NT2/D1 (cell line): Measurements from ENCODE around the gene PDCD4.

Experiments used
- DNase-seq: peaks from one replicate; pipeline ENCODE4 v3.0.0-alpha.2; 2011; ENCODE audit warnings: low read depth, low spot score
- H3K27me3 ChIP-seq: 2 replicates; pipeline ENCODE4 v1.6.0; 2011; ENCODE audit warnings: mild to moderate bottlenecking; ENCODE audit not compliant: insufficient read length, insufficient read depth
- H3K36me3 ChIP-seq: 2 replicates; pipeline ENCODE4 v1.6.1; 2011; ENCODE audit warnings: mild to moderate bottlenecking, low read length, mixed read lengths; ENCODE audit not compliant: insufficient read depth, insufficient read length
- H3K4me1 ChIP-seq: 2 replicates; pipeline ENCODE4 v1.5.1; 2011; ENCODE audit not compliant: insufficient read depth, insufficient read length
- H3K4me3 ChIP-seq: 2 replicates; pipeline ENCODE4 v1.5.1; 2011; ENCODE audit warnings: low read depth; ENCODE audit not compliant: insufficient read length
- H3K9ac ChIP-seq: 2 replicates; pipeline ENCODE4 v1.6.0; 2011; ENCODE audit warnings: low read depth; ENCODE audit not compliant: insufficient read length
- H3K9me3 ChIP-seq: 2 replicates; pipeline ENCODE4 v1.5.1; 2011; ENCODE audit warnings: mild to moderate bottlenecking, low read length; ENCODE audit not compliant: insufficient read depth
- SUZ12 ChIP-seq: IDR thresholded peaks from 2 replicates; pipeline ENCODE4 v1.6.1; 2011; ENCODE audit not compliant: insufficient read length, insufficient read depth; ENCODE audit errors: extremely low read depth
- YY1 ChIP-seq: IDR thresholded peaks from 2 replicates; pipeline ENCODE4 v1.6.1; 2011; ENCODE audit not compliant: insufficient read length, insufficient read depth
- ZNF274 ChIP-seq: IDR thresholded peaks from 2 replicates; pipeline ENCODE4 v1.6.1; 2011; ENCODE audit warnings: mild to moderate bottlenecking, low read depth, low read length

The PDCD4 gene

GRCh38 chr10:110871298-110872084, at the start of gene PDCD4:
PDCD4 (plus strand) TSS chr10:110871928; CDS start chr10:110876028, 4,100 bp downstream.
- no peaks in the 10 kb centered on the region for H3K36me3 ChIP-seq
- H3K9me3 ChIP-seq: no peaks in the 10 kb centered on the region
- H3K4me1 ChIP-seq: no peaks in the 10 kb centered on the region
- H3K4me3 ChIP-seq: peak within 1 kb of the TSS; percentile 42
- H3K9ac ChIP-seq: peak within 1 kb of the TSS; percentile 71
- TF ChIP-seq SUZ12 (no peak), ZNF274 (no peak), YY1 (no peak)
- peak; percentile 97 for DNase-seq
- no peaks in the 10 kb centered on the region for H3K27me3 ChIP-seq

- TF ChIP-seq YY1: no peak
- Histone ChIP-seq H3K36me3 (no peaks in the 10 kb centered on the region), H3K4me1 (peaks cover 3% of the 10 kb centered on the region), H3K9me3 (no peaks in the 10 kb centered on the region), H3K4me3 (no peak overlapping the region), H3K27me3 (no peaks in the 10 kb centered on the region), H3K9ac (no peak overlapping the region)
- DNase-seq: no peak
Observed at GRCh38 chr10:110822035-110822711, 49.6 kb upstream of the PDCD4 start.

GRCh38 chr10:110822712-110823311, 48.9 kb upstream of the PDCD4 start:
- TF ChIP-seq YY1: no peak
- TF ChIP-seq ZNF274: no peak
- Histone ChIP-seq H3K4me1 (peaks cover 3% of the 10 kb centered on the region), H3K4me3 (no peak overlapping the region), H3K36me3 (no peaks in the 10 kb centered on the region), H3K9ac (no peak overlapping the region), H3K27me3 (no peaks in the 10 kb centered on the region), H3K9me3 (no peaks in the 10 kb centered on the region)
- peak; percentile 69 for DNase-seq

GRCh38 chr10:110824152-110824441, 47.6 kb upstream of the PDCD4 start:
- no peak for DNase-seq
- Histone ChIP-seq H3K9me3 (no peaks in the 10 kb centered on the region), H3K4me3 (no peak overlapping the region), H3K4me1 (peaks cover 3% of the 10 kb centered on the region), H3K9ac (no peak overlapping the region), H3K36me3 (no peaks in the 10 kb centered on the region), H3K27me3 (no peaks in the 10 kb centered on the region)
- TF ChIP-seq SUZ12 (no peak), ZNF274 (no peak), YY1 (no peak)

- no peak for TF ChIP-seq SUZ12
- no peak for TF ChIP-seq YY1
- no peak for TF ChIP-seq ZNF274
- Histone ChIP-seq H3K9ac (no peak overlapping the region), H3K27me3 (no peaks in the 10 kb centered on the region), H3K4me1 (peaks cover 3% of the 10 kb centered on the region), H3K9me3 (no peaks in the 10 kb centered on the region), H3K4me3 (no peak overlapping the region), H3K36me3 (no peaks in the 10 kb centered on the region)
- no peak for DNase-seq
Observed at GRCh38 chr10:110824660-110825059, 47.1 kb upstream of the PDCD4 start.

DNA sequence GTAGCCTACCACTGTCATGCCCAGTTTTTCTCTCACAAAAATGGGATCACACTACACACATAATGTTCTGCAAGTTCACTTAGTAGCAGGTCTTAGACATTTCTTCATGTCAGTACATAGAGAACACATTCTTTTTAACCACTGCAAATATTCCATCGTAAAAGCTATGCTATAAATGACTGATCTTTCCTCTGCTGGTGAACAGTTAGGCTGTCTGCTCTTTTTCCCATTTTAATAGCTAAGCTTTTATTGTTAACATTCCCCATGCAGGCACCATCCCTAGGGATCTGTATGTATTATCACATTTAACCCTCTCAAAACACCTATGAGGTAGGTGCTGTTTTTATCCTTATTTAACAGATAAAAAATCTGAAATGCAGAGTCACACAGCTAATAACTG, 46.2 kb upstream of the PDCD4 start:
- no peak for DNase-seq
- Histone ChIP-seq H3K4me3 (no peak overlapping the region), H3K4me1 (peaks cover 3% of the 10 kb centered on the region), H3K27me3 (no peaks in the 10 kb centered on the region), H3K9ac (no peak overlapping the region), H3K36me3 (no peaks in the 10 kb centered on the region), H3K9me3 (no peaks in the 10 kb centered on the region)
- TF ChIP-seq YY1 (no peak), ZNF274 (no peak), SUZ12 (no peak)

DNA sequence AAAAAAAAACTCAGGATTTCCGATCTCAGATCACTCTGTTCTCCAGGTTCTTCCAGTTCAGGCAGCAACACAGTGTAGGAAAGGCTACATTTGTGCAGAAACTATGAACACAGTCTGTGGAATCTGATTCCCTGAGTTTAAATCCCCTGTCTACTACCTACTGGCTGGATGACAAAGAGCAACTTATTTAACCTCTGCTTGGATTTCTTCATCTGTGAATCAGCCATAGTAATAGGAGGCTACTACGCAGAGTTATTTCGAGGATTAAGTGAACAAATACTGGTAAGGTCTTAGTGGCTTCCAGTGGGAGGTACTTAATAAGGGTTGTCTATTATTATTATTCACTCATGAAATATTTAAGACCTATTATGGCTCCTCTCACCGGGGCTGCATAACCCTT, 44.3 kb upstream of the PDCD4 start:
- Histone ChIP-seq H3K9me3 (no peaks in the 10 kb centered on the region), H3K36me3 (no peaks in the 10 kb centered on the region), H3K4me3 (no peak overlapping the region), H3K9ac (no peak overlapping the region), H3K27me3 (no peaks in the 10 kb centered on the region), H3K4me1 (peaks cover 3% of the 10 kb centered on the region)
- DNase-seq: no peak
- TF ChIP-seq ZNF274: no peak
- no peak for TF ChIP-seq YY1
- no peak for TF ChIP-seq SUZ12
